T-helper 1 cell treated with Interleukin-12 subunit alpha and Interleukin-12 subunit beta and Interleukin-4 antibody, amounts not matched to agents 30 μg/mL and 1 μg/mL, for 36 hours (primary cell): ENCODE measurements around the gene AUTS2.

Experiments used
- H3K27ac Mint-ChIP-seq: one replicate; pipeline ENCODE4 v1.8.0; 2021; ENCODE audit warnings: mild to moderate bottlenecking, mixed read lengths
- H3K27me3 Mint-ChIP-seq: one replicate; pipeline ENCODE4 v1.8.0; 2021; ENCODE audit warnings: low read depth, mixed read lengths
- H3K36me3 Mint-ChIP-seq: one replicate; pipeline ENCODE4 v1.8.0; 2021; ENCODE audit warnings: low read depth, mixed read lengths
- H3K4me1 Mint-ChIP-seq: one replicate; pipeline ENCODE4 v1.8.0; 2021; ENCODE audit warnings: low read depth, mixed read lengths
- H3K4me3 Mint-ChIP-seq: one replicate; pipeline ENCODE4 v1.8.0; 2021; ENCODE audit warnings: mild to moderate bottlenecking, moderate library complexity, mixed read lengths
- H3K9me3 Mint-ChIP-seq: one replicate; pipeline ENCODE4 v1.8.0; 2021; ENCODE audit warnings: mixed read lengths

Gene AUTS2

DNA sequence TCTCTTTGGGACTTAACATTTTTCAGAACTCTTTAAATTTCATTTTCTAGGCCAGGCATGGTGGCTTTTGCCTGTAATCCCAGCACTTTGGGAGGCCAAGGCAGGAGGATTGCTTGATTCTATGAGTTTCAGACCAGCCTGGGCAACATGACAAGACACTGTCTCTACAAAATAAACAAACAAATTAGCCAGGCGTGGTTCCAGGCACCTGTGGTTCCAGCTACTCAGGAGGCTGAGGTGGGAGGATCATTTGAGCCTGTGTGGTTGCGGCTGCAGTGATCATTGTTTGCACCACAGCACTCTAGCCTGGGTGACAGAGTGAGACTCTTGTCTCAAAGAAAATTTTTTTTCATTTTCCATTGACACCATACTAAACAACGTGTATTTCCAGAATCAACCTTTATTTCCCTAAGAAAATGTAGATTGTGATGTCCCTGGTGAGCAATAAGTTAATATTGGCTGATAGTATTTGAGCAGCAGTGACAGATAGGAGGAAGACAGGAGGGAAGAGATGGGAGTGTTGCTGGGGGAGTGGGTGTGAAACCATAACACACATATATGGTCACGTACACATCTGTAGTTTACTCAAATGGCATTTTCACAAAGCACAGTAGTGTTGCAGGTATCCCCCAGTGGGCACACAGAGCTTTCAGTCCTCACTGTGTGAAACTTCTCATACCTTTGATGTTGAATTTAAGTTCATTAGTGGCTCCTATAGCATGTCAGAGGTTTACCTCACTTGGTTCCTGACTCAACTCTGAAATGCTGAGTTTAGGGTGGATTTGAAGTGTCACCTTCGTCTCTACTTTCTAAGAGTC lies 205.6 kb downstream of the AUTS2 start:
- Mint-ChIP-seq H3K9me3 (no peaks in the 10 kb centered on the region), H3K27ac (no peak overlapping the region), H3K36me3 (no peaks in the 10 kb centered on the region)

DNA sequence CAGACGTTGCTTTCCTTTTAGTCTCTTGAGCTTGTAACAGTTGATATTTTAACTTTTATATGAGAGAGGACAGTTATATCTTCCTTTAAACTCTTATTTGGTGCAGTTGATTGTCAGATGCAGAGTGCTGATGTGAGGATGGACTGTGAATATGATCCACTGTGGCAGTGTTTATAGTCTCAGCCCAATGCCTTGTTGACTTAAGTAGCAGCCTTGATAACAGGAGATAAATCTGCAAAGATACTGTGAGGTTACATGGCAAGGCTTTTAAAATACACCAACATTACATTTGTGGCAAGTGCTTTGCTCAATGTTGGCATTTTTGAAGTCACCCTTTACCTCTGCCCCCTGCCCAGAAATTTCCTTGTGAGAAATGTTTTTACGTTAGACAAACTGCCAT lies 206.7 kb downstream of the AUTS2 start:
- Mint-ChIP-seq H3K36me3 (no peaks in the 10 kb centered on the region), H3K4me1 (no peaks in the 10 kb centered on the region), H3K9me3 (no peaks in the 10 kb centered on the region), H3K4me3 (no peak overlapping the region), H3K27ac (no peak overlapping the region), H3K27me3 (no peaks in the 10 kb centered on the region)

More for the DNA sequence above, 205.6 kb downstream of the AUTS2 start:
- Mint-ChIP-seq H3K4me1 (no peaks in the 10 kb centered on the region), H3K27me3 (no peaks in the 10 kb centered on the region), H3K4me3 (no peak overlapping the region)

DNA sequence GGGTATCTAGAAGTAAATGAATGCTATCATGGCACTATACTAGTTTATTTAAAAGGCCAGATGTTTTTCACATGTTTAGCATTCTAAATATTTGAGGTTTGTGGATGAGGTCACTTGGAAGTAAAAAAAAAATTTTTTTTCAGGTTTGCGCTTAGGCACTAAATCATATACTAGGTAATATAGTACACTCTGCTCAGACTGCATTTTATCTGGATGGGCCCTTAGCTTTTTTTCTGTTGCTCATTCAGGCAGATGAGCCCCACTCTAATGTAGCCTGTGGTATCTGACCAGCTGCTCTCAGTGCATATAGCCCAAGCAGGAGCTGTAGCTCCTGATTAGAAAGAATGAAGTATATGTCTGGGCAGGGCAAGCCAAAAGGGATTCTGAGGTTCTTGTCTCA lies 210.1 kb downstream of the AUTS2 start:
- H3K27ac Mint-ChIP-seq = no peak overlapping the region
- H3K36me3 Mint-ChIP-seq = no peaks in the 10 kb centered on the region
- no peaks in the 10 kb centered on the region for H3K4me1 Mint-ChIP-seq
- H3K9me3 Mint-ChIP-seq = no peaks in the 10 kb centered on the region
- H3K27me3 Mint-ChIP-seq = no peaks in the 10 kb centered on the region
- no peak overlapping the region for H3K4me3 Mint-ChIP-seq

DNA sequence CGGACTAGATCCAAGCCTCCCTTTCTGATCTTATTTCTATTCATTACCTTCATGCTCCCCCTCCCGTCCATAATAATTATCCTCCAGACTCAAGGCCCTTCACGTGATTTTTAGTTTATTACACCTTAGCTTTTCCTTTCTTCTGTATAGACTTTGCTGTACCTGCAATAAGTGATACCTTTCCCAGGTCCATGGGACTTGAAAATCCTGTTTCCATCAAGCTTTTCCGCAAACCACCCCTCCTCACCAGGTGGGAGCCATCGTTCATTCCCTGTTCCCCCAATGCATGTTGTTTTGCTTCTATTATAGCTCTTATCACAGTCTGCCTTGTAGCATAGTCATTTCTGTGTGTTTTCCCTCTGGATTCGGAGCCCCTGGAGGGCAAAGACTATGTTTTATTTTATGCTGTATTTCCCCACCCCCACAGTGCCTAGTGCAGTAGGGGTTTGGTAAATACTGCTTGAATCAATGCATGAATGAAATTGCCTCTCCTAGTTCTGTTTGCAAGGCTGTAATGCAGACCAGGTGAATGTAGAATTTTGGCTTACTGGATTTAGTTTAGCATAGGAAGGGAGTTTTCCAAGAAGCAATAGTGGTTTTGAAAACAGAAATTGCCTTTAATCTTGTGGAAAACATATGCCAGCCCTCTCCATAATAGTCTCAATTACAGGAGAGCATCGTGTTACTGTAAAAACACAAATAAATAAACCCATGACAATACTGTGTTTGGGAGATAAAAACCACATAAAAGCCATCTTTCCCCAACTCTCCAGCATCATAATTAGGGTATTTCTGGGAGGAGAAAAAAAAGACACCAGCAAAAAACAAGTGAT lies 213.4 kb downstream of the AUTS2 start:
- no peaks in the 10 kb centered on the region for H3K27me3 Mint-ChIP-seq
- no peaks in the 10 kb centered on the region for H3K36me3 Mint-ChIP-seq
- H3K27ac Mint-ChIP-seq = no peak overlapping the region
- no peaks in the 10 kb centered on the region for H3K9me3 Mint-ChIP-seq
- no peaks in the 10 kb centered on the region for H3K4me1 Mint-ChIP-seq
- H3K4me3 Mint-ChIP-seq = no peak overlapping the region

DNA sequence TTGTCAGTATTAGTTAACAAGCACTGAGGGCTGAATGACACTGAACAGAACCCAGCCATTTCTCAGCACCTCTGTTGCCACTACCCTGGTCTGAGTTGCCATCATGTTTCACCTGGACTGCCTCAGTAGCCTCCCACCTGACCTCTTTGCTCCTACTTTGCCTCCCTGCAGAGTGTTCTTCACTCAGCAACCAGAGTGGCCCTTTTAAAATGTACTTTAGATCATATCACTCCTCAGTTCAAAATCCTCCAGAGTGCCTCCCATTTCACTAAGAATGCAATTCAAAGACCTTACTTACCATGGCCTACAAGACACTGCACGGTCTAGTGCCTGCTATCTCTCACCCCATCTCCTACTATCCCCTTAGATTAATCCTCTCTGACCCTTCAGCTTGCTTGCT lies 214.5 kb downstream of the AUTS2 start:
- Mint-ChIP-seq H3K4me1 (no peaks in the 10 kb centered on the region), H3K36me3 (no peaks in the 10 kb centered on the region), H3K27me3 (no peaks in the 10 kb centered on the region), H3K4me3 (no peak overlapping the region), H3K27ac (no peak overlapping the region), H3K9me3 (no peaks in the 10 kb centered on the region)

DNA sequence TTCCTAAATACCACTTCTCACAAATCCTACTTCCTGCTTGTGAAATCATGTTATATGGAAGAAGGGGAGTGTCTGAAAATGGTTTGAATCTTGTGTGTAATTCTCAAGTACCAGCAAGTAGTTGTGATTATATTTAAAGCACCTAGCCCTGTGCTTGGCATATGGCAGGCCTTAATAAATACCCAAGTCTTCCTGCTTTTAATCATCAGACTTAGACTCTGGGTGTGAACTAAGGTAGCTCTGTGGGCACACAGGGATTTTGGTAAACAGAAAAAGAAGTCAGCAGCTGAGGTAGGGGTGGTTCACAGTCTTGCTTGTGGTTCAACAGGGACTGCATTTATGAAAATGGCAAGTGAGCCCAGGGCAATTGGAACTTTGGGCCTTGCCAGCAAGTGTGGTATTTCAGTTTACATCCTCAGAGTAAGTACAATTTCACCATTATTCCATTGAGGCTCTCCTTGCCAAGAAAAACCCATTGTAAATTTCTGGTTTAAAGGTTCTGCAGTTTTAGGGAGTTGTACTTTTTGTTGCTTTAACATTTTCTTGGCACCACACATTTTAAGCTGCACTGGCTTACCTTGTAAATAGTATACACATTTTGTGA lies 215.5 kb downstream of the AUTS2 start:
- H3K4me3 Mint-ChIP-seq = no peak overlapping the region
- H3K36me3 Mint-ChIP-seq = no peaks in the 10 kb centered on the region
- no peaks in the 10 kb centered on the region for H3K4me1 Mint-ChIP-seq
- no peaks in the 10 kb centered on the region for H3K27me3 Mint-ChIP-seq
- no peak overlapping the region for H3K27ac Mint-ChIP-seq
- no peaks in the 10 kb centered on the region for H3K9me3 Mint-ChIP-seq

DNA sequence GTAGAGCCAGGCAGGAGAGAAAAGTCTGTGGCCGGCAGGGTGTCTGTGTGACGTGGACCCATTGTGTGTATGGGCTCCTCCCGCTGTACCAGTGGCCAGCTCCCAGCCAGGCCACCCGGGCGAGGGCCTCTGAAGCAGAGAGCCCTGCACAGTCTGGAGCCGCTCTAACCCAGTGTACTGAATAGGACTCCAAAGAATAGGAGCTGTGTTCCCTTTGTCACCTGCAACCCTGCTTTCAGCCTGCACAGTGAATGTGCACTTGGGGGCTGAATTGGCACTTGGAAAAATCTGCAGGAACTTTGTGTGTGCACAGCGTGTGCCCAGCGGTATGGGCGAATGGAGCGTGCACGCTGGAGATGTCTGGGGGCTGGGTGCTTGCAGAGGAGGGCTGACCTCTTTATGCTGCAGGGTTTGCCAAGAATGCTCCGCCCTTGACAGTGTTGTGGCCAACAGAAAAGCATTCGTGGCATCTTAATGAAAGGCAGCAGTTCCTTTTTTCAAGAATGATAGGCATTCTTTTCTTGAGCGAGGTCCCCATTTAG lies 216.2 kb downstream of the AUTS2 start:
- H3K4me1 Mint-ChIP-seq = no peaks in the 10 kb centered on the region
- H3K4me3 Mint-ChIP-seq = no peak overlapping the region
- H3K27ac Mint-ChIP-seq = no peak overlapping the region
- no peaks in the 10 kb centered on the region for H3K9me3 Mint-ChIP-seq
- no peaks in the 10 kb centered on the region for H3K27me3 Mint-ChIP-seq
- H3K36me3 Mint-ChIP-seq = no peaks in the 10 kb centered on the region

DNA sequence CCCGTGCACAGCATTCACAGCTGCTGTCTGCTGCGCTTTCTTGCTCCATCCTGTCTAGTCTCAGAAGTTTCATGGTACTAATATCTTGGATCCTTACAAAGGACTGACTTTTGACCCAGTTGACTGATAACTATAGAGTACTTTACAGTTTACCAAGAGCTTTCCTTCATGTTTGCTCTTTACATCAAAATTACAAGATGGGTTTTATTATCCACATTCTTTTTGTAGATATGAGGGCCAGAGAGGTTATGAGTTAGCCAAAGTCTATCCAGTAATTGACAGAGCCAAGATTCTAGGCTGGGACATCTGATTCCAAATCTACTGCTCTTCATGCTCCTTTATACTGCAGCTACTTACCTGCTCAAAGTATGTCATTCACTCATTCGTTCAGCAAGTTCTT lies 218.2 kb downstream of the AUTS2 start:
- Mint-ChIP-seq H3K27me3 (no peaks in the 10 kb centered on the region), H3K27ac (no peak overlapping the region), H3K36me3 (no peaks in the 10 kb centered on the region), H3K4me1 (no peaks in the 10 kb centered on the region), H3K9me3 (no peaks in the 10 kb centered on the region), H3K4me3 (no peak overlapping the region)

DNA sequence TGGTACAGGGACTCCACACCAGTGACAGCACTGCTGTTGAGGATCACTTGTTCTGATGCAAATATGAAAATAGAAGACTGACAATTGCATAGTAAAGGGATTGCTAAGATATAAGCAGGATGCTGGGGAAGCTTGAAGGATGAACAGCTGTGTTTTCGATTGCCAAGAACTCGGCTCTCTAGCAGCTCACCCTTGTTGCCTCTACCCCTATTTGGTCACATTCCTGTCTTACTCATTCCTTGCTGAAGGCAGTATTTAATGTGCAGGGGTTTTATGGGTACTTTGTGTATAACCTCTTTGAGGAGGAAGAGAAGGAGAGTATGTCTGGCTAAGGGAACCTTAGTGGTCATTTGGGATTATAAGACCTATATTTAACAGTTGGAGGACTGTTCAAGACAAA lies 218.8 kb downstream of the AUTS2 start:
- no peaks in the 10 kb centered on the region for H3K9me3 Mint-ChIP-seq
- H3K4me3 Mint-ChIP-seq = no peak overlapping the region
- no peaks in the 10 kb centered on the region for H3K27me3 Mint-ChIP-seq
- no peaks in the 10 kb centered on the region for H3K4me1 Mint-ChIP-seq
- no peaks in the 10 kb centered on the region for H3K36me3 Mint-ChIP-seq
- no peak overlapping the region for H3K27ac Mint-ChIP-seq

DNA sequence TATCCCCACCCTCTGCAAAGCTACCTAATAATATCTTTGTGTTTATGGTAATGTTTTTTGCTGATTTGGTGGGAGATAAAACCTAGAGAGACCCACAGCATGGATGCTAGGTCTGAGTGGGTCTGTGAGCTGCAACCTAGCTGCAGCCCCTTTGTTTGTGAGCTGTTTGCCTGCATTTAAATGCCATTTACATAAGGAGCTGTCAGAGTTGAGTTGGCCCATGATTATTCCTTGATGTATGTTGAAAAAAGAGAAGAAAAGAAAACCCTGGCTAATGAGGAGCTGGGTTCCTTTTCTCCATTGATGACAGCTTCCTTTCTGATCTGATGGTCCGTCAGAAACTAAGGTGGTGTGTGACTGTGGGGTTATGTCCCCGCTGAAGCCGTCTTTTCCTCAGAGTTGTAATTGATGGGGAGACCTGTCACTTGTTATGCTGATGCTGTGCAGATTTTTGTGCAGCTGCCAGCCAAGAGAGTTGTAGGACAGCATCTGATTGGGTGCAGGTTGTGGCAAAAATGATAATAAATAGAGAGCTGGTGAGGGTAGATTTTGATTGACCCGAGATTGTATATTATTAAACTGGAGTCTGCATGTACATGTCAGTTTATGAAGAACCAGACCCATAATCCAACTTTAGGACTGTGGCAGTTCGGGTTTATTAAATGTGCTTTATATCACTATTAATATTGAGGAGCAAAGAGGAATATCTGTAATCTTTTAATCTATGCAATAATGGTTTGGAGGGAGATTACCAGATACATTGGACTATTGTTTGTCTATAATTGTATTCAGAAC lies 219.8 kb downstream of the AUTS2 start:
- Mint-ChIP-seq H3K9me3 (no peaks in the 10 kb centered on the region), H3K4me3 (no peak overlapping the region), H3K4me1 (no peaks in the 10 kb centered on the region), H3K27ac (no peak overlapping the region), H3K27me3 (no peaks in the 10 kb centered on the region), H3K36me3 (no peaks in the 10 kb centered on the region)

DNA sequence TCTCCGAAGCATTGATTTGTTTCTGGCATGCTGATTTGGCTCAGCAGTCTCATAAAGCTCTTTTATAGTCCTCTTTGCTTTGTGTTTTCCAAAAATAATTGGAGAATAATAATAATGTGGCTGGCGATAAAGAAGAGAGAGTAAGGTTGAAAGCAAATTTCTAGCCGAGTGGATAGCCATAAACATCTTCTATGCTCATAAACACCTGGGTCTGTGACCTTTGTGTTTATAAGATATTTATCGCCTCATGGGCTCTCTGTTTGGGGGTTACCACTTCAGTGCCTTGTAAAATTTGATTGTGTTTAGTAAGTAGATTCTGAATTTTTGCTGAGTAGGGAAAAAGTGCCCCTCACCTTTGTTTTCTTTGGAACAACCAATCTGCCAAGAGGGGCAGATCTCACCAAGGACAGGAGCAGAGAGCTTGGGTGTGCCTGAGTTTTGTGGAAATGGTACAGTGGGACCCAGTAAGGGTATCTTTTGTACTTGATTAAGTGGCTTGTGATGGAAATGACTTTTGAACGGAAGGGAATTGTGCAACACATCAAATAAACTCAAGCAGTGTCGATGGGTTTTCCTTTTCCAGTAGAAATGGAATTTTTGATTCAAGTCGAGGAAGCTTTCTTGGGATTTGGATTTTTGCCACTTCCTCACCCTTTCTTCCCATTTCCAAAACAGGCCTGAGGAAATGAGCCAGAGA lies 220.5 kb downstream of the AUTS2 start:
- Mint-ChIP-seq H3K27ac (no peak overlapping the region), H3K9me3 (no peaks in the 10 kb centered on the region), H3K4me1 (no peaks in the 10 kb centered on the region), H3K36me3 (no peaks in the 10 kb centered on the region), H3K27me3 (no peaks in the 10 kb centered on the region), H3K4me3 (no peak overlapping the region)

DNA sequence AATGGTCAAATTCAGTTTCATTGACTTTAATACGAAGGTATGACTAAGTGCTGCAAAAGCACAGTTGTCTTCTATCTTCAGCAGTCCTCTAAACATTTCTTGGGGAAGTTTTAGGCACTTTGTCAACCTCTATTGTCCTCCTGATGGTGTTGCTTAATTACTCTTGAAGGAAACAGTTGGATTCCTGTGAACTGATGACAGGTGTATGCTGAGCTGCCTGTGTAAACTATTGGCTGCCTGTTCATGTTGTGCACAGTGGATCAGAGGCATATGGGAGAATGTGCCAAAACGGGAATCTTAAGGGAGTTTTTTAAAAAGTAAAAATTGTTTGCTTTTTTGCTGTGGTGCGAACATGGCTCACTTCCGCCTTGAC lies 221.0 kb downstream of the AUTS2 start:
- H3K4me3 Mint-ChIP-seq = no peak overlapping the region
- no peaks in the 10 kb centered on the region for H3K9me3 Mint-ChIP-seq
- no peaks in the 10 kb centered on the region for H3K27me3 Mint-ChIP-seq
- no peak overlapping the region for H3K27ac Mint-ChIP-seq
- no peaks in the 10 kb centered on the region for H3K4me1 Mint-ChIP-seq
- no peaks in the 10 kb centered on the region for H3K36me3 Mint-ChIP-seq

DNA sequence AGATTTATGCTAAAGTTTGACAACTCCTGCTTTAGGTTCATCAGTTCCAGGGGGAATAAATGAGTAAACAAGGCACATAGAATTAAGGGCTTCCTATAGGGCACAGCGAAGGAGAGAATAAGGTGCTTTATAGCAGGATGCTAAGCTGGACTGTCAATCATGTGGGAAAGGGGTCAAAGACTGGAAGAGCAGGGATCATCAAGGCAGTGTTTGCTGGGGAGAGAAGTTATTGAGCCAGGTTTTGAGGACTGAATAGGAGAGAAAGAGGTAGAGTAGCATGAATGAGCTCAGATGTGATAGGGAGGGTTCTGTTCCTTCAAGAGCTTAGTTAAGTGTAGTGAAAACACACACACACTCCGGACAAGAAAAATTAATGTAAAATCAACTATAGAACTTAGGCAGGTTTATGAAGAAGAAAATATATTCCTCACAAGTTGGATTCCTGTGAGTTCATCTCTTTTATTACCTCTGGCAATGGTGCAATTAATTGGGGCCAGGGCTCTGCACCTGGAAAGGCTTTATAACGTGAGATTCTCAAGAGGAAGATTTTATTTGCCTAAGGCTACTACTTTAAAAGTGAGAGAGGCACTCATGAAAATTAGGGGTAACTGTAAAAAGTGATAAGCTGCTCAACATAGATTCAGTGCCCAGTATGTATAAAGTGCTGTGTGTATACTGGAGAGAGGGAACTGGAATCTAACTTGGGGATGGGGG lies 222.4 kb downstream of the AUTS2 start:
- H3K4me1 Mint-ChIP-seq = peaks cover 4% of the 10 kb centered on the region
- no peak overlapping the region for H3K4me3 Mint-ChIP-seq
- no peaks in the 10 kb centered on the region for H3K9me3 Mint-ChIP-seq
- H3K27ac Mint-ChIP-seq = no peak overlapping the region
- H3K36me3 Mint-ChIP-seq = no peaks in the 10 kb centered on the region
- H3K27me3 Mint-ChIP-seq = no peaks in the 10 kb centered on the region
